Kidney (tissue), 14 donors: Measurements from ENCODE around the gene ARMC7. TPM values are rescaled to one million over a fixed set of nuclear protein-coding genes. Genes with fewer than 3 reads are reported as not detected.
"Not testable (repeated sequence)": the region's sequence is repeated elsewhere in the genome, so short reads cannot be mapped to it uniquely, and the experiment has no call there.

Experiments used
- DNase-seq, 5 donors: peaks; one replicate each; pipeline ENCODE4 v3.0.0-alpha.2; 2013 to 2020
- FAIRE-seq: peaks from 2 replicates; lab custom pipeline; 2012; peaks lifted over from hg19 to GRCh38; lab: Jason Lieb, UNC
- H3K27ac ChIP-seq, 2 donors: one replicate each; pipeline ENCODE4 v1.7.0; 2013; ENCODE audit warnings: low read depth in 2 of 2, low read length in 2 of 2, inconsistent platforms in 1 of 2
- H3K27me3 ChIP-seq: one replicate; pipeline ENCODE4 v1.7.1; 2013; ENCODE audit warnings: low read length, inconsistent platforms; ENCODE audit not compliant: control insufficient read depth, insufficient read depth
- H3K36me3 ChIP-seq, 3 donors: one replicate each; pipeline versions ENCODE4 v1.7.0 to v1.7.1; 2013; ENCODE audit warnings: low read length in 3 of 3, control low read depth in 1 of 3, inconsistent platforms in 1 of 3; ENCODE audit not compliant: insufficient read depth in 3 of 3, control insufficient read depth in 2 of 3
- H3K4me1 ChIP-seq, 3 donors: one replicate each; pipeline versions ENCODE4 v1.7.0 to v1.7.1; 2013; ENCODE audit warnings: low read length in 3 of 3, inconsistent platforms in 1 of 3, low read depth in 1 of 3; ENCODE audit not compliant: control insufficient read depth in 2 of 3, insufficient read depth in 2 of 3
- H3K4me3 ChIP-seq, 3 donors: one replicate each; pipeline versions ENCODE4 v1.7.0 to v1.8.1; 2013; ENCODE audit warnings: low read length in 3 of 3, control low read depth in 1 of 3, inconsistent platforms in 1 of 3
- H3K9ac ChIP-seq, 3 donors: one replicate each; pipeline versions ENCODE4 v1.7.0 to v1.7.1; 2013; ENCODE audit warnings: low read length in 3 of 3, control low read depth in 1 of 3, inconsistent platforms in 1 of 3
- H3K9me3 ChIP-seq, 3 donors: one replicate each; pipeline versions ENCODE4 v1.7.0 to v1.7.1; 2013; ENCODE audit warnings: low read length in 3 of 3, control low read depth in 1 of 3, inconsistent platforms in 1 of 3; ENCODE audit not compliant: control insufficient read depth in 2 of 3, insufficient read depth in 1 of 3
- CTCF ChIP-seq: IDR thresholded peaks from 3 replicates; pipeline ENCODE4 v1.5.1; 2012; ENCODE audit warnings: mild to moderate bottlenecking, moderate library complexity, borderline replicate concordance; ENCODE audit not compliant: insufficient read depth; ENCODE audit errors: extremely low read depth
- intact Hi-C: fragments of 100-400 bp; cut with DNase I; formaldehyde crosslinking; loops from one replicate; pipeline ENCODE4 v1.11.1; 2022
- polyA plus RNA-seq: library from polyadenylated mRNA; stranded (reverse); fragments of 350-450 nt; fragmentation: Illumina TruSeq; extraction: RNeasy Lipid Tissue Mini Kit (QIAGEN cat#74804); gene quantifications from one replicate; pipeline ENCODE4 v1.2.3, GENCODE V29; 2014; ENCODE audit warnings: low read depth, low replicate concordance; ENCODE audit not compliant: insufficient read depth
- total RNA-seq: library from RNA; stranded (reverse); fragmentation: NEBNext Ultra II Directional; extraction: Animal tissue kit (Norgen Biotek cat#: 25700); gene quantifications from one replicate; pipeline ENCODE4 v1.2.1, GENCODE V29; 2021
- donor health status: control.
- donor health status: control.
- donor health status: control.
- donor health status: control.
- donor health status: control.
- donor health status: DM: yes; HTN: yes; CAD: no.
- donor health status: Normal renal cell carcinoma (clear cell type).

Gene ARMC7
- total and polyA plus RNA-seq, 2 donors from 2014 or later: 31.8 to 35.1 TPM

GRCh38 chr17:75135452-75135851 lies 25.7 kb downstream of the ARMC7 start:
- H3K36me3 ChIP-seq: peaks cover 0 to 1% (median 0%) of the 10 kb centered on the region in 3 donors
- FAIRE-seq: no peak
- no peak overlapping the region for H3K27ac ChIP-seq
- intact Hi-C loops: no loop called here
- no peak for TF ChIP-seq CTCF
- DNase-seq: no peak
- no peak overlapping the region for H3K9ac ChIP-seq
- H3K4me3 ChIP-seq: no peak overlapping the region
- H3K4me1 ChIP-seq: no peaks in the 10 kb centered on the region
- H3K9me3 ChIP-seq: no peaks in the 10 kb centered on the region
- no peaks in the 10 kb centered on the region for H3K27me3 ChIP-seq

GRCh38 chr17:75135946-75136345 lies 26.2 kb downstream of the ARMC7 start:
- intact Hi-C loops: no loop called here
- FAIRE-seq: no peak
- Histone ChIP-seq H3K27me3 (no peaks in the 10 kb centered on the region), H3K4me3 (no peak overlapping the region), H3K36me3 (peaks cover 0 to 2% (median 0%) of the 10 kb centered on the region in 3 donors), H3K4me1 (no peaks in the 10 kb centered on the region), H3K27ac (no peak overlapping the region), H3K9me3 (no peaks in the 10 kb centered on the region), H3K9ac (no peak overlapping the region)
- no peak for TF ChIP-seq CTCF
- no peak for DNase-seq

- H3K4me3 ChIP-seq, intact Hi-C loops, H3K36me3 ChIP-seq, DNase-seq, H3K9me3 ChIP-seq, H3K27ac ChIP-seq, H3K27me3 ChIP-seq, H3K4me1 ChIP-seq, H3K9ac ChIP-seq, FAIRE-seq: not testable (repeated sequence)
Observed at GRCh38 chr17:75137762-75138161, 28.0 kb downstream of the ARMC7 start.

- Histone ChIP-seq H3K4me1 (no peaks in the 10 kb centered on the region), H3K27ac (no peak overlapping the region), H3K27me3 (no peaks in the 10 kb centered on the region), H3K36me3 (peaks cover 0 to 2% (median 0%) of the 10 kb centered on the region in 3 donors), H3K4me3 (no peak overlapping the region), H3K9ac (no peak overlapping the region), H3K9me3 (no peaks in the 10 kb centered on the region)
- intact Hi-C loops: no loop called here
- FAIRE-seq (no peak), DNase-seq (no peak)
- TF ChIP-seq CTCF: no peak
Observed at GRCh38 chr17:75138519-75138918, 28.8 kb downstream of the ARMC7 start.
